ENCODE measurements around the gene RRBP1. TPM values are rescaled to one million over a fixed set of nuclear protein-coding genes. Genes with fewer than 3 reads are reported as not detected.
A peak's percentile ranks its signal among the peaks of the same experiment; 100 is the strongest.
"Not testable (repeated sequence)": the region's sequence is repeated elsewhere in the genome, so short reads cannot be mapped to it uniquely, and the experiment has no call there.

Gene RRBP1
- total and polyA plus RNA-seq, 4 experiments from 2014 or later: 0.63 to 33.7 (median 21.0) TPM

DNA sequence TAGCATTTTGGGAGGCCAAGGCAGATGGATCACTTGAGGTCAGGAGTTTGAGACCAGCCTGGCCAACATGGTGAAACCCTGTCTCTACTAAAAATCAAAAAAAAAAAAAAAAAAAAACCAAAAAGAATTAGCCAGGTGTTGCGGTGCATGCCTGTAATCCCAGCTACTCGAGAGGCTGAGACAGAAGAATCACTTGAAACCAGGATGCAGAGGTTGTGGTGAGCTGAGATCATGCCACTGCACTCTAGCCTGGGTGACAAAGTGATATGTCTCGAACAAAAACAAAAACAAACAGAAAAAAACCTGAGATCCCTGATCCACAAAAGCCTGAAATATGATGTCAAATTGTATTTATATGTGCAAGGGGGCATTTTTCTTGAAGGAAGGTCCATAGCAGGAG is 25.9 kb upstream of the RRBP1 start:
- H3K4me3 ChIP-seq (ENCODE audit: low read length in 2 of 2); H3K4me3 Mint-ChIP-seq; H3K27me3 Mint-ChIP-seq; H3K4me1 ChIP-seq (ENCODE audit: insufficient read depth, low read length); intact Hi-C loops (cut with micrococcal nuclease); H3K27me3 ChIP-seq (ENCODE audit: insufficient read depth, low read length); H3K36me3 Mint-ChIP-seq; POLR2A ChIA-PET (ENCODE audit: partially characterized antibody); H3K27ac Mint-ChIP-seq; DNase-seq; H3K27ac ChIP-seq (ENCODE audit: low read depth, low read length); H3K36me3 ChIP-seq (ENCODE audit: insufficient read depth, low read length); H3K9me3 ChIP-seq (ENCODE audit: control insufficient read depth in 1 of 2, low read length in 2 of 2); H3K4me1 Mint-ChIP-seq; CTCF ChIA-PET (ENCODE audit: partially characterized antibody); H3K9me3 Mint-ChIP-seq: not testable (repeated sequence)

DNA sequence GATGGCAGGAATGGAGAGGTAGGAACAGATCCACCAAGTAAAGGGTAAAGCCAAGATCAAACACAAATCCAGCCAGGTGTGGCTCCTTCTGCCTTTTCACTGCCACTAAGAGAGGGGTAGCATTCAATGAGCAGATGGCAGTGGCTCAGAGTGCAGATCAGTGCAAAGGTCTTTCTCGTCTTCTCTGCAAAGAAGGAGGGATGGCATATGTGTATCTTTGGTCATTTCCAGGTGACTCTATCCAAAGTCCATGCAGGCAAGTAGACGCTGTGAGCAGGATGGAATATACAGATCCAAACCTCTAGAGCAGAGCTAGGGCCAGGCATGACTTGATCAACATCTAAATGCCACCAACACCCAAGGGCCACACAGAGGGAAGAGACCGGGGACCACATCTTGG is 24.6 kb upstream of the RRBP1 start:
- CTCF ChIA-PET (ENCODE audit: partially characterized antibody): interaction anchor here (1.5 kb wide), 1 partner anchor 24 kb away, joined by 4 read pairs; the partner anchor contains the start of gene RRBP1
- Mint-ChIP-seq H3K36me3 (no peaks in the 10 kb centered on the region), H3K27ac (no peak overlapping the region), H3K4me1 (no peaks in the 10 kb centered on the region), H3K4me3 (no peak overlapping the region), H3K9me3 (no peaks in the 10 kb centered on the region), H3K27me3 (peaks cover 0 to 2% of the 10 kb centered on the region in 2 donors)
- POLR2A ChIA-PET (ENCODE audit: partially characterized antibody): no interaction called here
- Histone ChIP-seq H3K4me3 (ENCODE audit: low read length in 2 of 2) (no peak overlapping the region), H3K9me3 (ENCODE audit: control insufficient read depth in 1 of 2, low read length in 2 of 2) (no peaks in the 10 kb centered on the region), H3K36me3 (ENCODE audit: insufficient read depth, low read length) (no peaks in the 10 kb centered on the region), H3K27ac (ENCODE audit: low read depth, low read length) (no peak overlapping the region), H3K27me3 (ENCODE audit: insufficient read depth, low read length) (no peaks in the 10 kb centered on the region), H3K4me1 (ENCODE audit: insufficient read depth, low read length) (no peaks in the 10 kb centered on the region)
- intact Hi-C loops (cut with micrococcal nuclease): no loop called here
- DNase-seq: no peak

DNA sequence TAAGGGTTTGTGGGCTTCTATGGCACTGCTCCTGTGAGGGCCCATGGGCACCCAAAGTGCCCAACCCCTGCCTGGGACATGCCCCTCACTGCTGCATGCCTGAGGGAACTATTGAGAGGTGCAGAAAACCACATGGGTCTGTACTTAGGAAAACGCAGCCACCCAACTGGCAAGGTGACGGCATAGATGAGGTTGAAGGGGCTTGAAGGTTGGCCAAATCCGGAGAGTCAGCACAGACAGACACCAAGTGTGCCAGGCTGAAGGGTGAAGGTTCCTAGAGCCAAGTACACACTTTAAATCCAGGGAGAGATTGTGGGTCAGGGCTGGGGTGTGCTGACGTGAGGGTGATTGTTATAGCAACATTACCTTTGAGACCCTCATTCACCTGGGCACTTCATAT is 23.9 kb upstream of the RRBP1 start:
- H3K4me3 Mint-ChIP-seq: no peak overlapping the region

DNA sequence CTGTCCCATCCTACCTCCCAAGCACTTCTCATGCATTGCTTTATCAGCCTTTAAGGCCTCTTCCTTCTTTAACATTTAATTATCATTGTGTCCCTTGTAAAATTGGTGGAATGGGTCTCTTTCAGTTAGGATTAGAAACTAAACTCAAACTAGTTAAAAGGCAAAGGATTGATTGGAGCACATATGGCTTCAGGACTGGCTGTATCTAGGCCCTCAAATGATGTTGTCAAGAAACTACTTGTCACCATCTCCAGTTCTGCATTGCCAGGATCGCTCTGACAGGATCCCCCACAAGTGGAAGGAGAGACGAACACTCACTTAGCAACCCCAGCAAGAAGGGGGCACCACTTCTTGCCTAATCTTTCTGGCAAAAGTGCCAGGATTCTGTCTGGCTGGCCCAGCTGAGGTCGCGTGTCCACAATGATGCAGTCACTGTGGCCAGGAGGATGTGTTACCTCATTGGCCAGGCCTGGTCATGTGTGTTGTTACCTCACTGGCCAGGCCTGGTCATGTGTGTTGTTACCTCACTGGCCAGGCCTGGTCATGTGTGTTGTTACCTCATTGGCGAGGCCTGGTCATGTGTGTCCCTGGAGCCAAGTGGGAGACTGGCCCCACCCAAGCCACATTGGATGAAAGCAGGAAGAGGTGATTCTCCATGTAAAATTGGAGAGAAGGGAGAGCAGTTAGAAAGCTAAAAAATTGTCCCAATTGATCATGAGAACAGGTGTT is 22.7 kb upstream of the RRBP1 start:
- Histone ChIP-seq H3K27me3 (ENCODE audit: insufficient read depth, low read length) (no peaks in the 10 kb centered on the region), H3K36me3 (ENCODE audit: insufficient read depth, low read length) (no peaks in the 10 kb centered on the region), H3K9me3 (ENCODE audit: control insufficient read depth in 1 of 2, low read length in 2 of 2) (no peaks in the 10 kb centered on the region), H3K4me1 (ENCODE audit: insufficient read depth, low read length) (no peaks in the 10 kb centered on the region), H3K27ac (ENCODE audit: low read depth, low read length) (no peak overlapping the region), H3K4me3 (ENCODE audit: low read length in 2 of 2) (no peak overlapping the region)
- ChIA-PET CTCF (ENCODE audit: partially characterized antibody) (no interaction called here), POLR2A (ENCODE audit: partially characterized antibody) (no interaction called here)
- H3K36me3 Mint-ChIP-seq: no peaks in the 10 kb centered on the region
- peaks cover 0 to 2% of the 10 kb centered on the region in 2 donors for H3K27me3 Mint-ChIP-seq
- no peaks in the 10 kb centered on the region for H3K9me3 Mint-ChIP-seq
- no peaks in the 10 kb centered on the region for H3K4me1 Mint-ChIP-seq
- no peak for DNase-seq
- intact Hi-C loops (cut with micrococcal nuclease): no loop called here
- H3K27ac Mint-ChIP-seq: no peak overlapping the region
- peak overlapping the region in 1 of 8 donors; percentile 30 for H3K4me3 Mint-ChIP-seq

More for the DNA sequence above, 23.9 kb upstream of the RRBP1 start:
- Mint-ChIP-seq H3K4me1 (no peaks in the 10 kb centered on the region), H3K9me3 (no peaks in the 10 kb centered on the region), H3K36me3 (no peaks in the 10 kb centered on the region), H3K27ac (no peak overlapping the region), H3K27me3 (peaks cover 0 to 2% of the 10 kb centered on the region in 2 donors)
- H3K4me1 ChIP-seq (ENCODE audit: insufficient read depth, low read length): no peaks in the 10 kb centered on the region
- intact Hi-C loops (cut with micrococcal nuclease): no loop called here
- ChIA-PET POLR2A (ENCODE audit: partially characterized antibody) (no interaction called here), CTCF (ENCODE audit: partially characterized antibody) (interaction anchor here (1.5 kb wide), 1 partner anchor 23 kb away, joined by 4 read pairs; the partner anchor contains the start of gene RRBP1)
- DNase-seq: no peak
- H3K9me3 ChIP-seq (ENCODE audit: control insufficient read depth in 1 of 2, low read length in 2 of 2): no peaks in the 10 kb centered on the region
- no peak overlapping the region for H3K4me3 ChIP-seq (ENCODE audit: low read length in 2 of 2)
- H3K36me3 ChIP-seq (ENCODE audit: insufficient read depth, low read length): no peaks in the 10 kb centered on the region
- H3K27me3 ChIP-seq (ENCODE audit: insufficient read depth, low read length): no peaks in the 10 kb centered on the region
- no peak overlapping the region for H3K27ac ChIP-seq (ENCODE audit: low read depth, low read length)

DNA sequence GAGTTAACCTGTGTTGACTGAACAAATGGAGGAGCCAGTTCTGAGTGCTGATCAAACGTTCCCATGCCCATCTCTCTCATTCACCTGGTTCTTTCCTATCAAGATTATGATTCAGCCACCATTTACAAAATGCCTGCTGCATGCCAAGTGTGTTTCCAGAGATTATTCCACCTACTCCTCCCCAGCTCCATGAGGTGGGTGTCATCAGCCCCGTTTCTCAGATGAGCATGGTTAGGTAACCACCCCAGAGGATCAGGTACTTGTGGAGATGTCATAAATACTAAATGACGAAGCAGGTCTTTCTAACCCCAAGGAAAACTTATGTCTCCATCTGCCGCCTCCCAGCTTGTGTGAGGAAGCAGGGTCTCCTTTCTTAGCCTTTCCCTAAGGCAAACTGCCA is 19.8 kb upstream of the RRBP1 start:
- Mint-ChIP-seq H3K36me3 (no peaks in the 10 kb centered on the region), H3K27ac (peak overlapping the region in 1 of 7 donors; percentile 30), H3K4me1 (no peaks in the 10 kb centered on the region), H3K4me3 (no peak overlapping the region), H3K27me3 (no peaks in the 10 kb centered on the region), H3K9me3 (no peaks in the 10 kb centered on the region)
- Histone ChIP-seq H3K36me3 (ENCODE audit: insufficient read depth, low read length) (no peaks in the 10 kb centered on the region), H3K4me3 (ENCODE audit: low read length in 2 of 2) (no peak overlapping the region), H3K27me3 (ENCODE audit: insufficient read depth, low read length) (no peaks in the 10 kb centered on the region), H3K9me3 (ENCODE audit: control insufficient read depth in 1 of 2, low read length in 2 of 2) (no peaks in the 10 kb centered on the region), H3K4me1 (ENCODE audit: insufficient read depth, low read length) (no peaks in the 10 kb centered on the region), H3K27ac (ENCODE audit: low read depth, low read length) (no peak overlapping the region)
- POLR2A ChIA-PET (ENCODE audit: partially characterized antibody): no interaction called here
- intact Hi-C loops (cut with micrococcal nuclease): no loop called here
- DNase-seq: no peak
- CTCF ChIA-PET (ENCODE audit: partially characterized antibody): interaction anchor here (1.2 kb wide), 1 partner anchor 19 kb away, joined by 4 read pairs; the partner anchor contains the start of gene RRBP1

DNA sequence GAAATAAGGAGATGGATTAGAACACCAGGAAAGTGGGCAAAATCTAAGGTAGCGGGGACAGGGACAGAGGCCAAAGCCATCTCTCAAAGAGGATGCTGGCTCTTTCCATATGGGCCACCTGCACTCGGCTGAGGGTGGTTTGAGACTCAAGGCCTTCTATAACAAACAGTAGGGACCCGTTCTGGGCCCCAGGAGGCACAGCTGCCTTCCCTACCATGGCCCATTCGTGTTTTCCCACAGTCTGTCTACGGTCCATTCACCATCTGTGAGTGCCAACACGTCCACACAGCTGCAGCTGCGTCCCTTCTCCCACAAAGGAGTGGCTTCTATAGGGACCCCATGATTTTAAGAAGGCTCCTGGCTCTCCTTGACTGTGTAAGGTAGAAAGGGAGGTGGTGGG is 18.6 kb upstream of the RRBP1 start:
- POLR2A ChIA-PET (ENCODE audit: partially characterized antibody): no interaction called here
- H3K9me3 ChIP-seq (ENCODE audit: control insufficient read depth in 1 of 2, low read length in 2 of 2): no peaks in the 10 kb centered on the region

DNA sequence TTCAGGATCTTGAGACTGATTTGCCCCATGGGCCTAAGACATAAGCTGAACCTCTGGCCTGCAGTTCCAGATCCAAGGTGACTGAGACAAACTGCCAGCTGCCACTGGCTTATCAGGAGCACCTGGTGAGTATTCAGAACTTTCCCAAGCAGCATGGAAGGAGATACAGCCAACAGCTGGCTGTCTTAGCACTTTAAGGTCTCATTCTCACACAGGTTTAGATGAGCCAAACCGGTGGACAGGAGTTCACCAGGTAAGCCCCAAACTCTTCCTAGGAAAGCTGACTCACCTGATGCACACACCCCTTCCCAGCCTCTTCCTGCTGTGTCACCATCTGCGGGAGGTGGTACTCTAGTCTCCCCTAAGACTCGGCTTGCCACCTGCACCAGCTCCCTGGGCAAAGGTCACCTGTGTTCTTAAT is 17.9 kb upstream of the RRBP1 start, which contains the start of gene BANF2:
Gene BANF2 (plus strand): TSS at position 36 of the 421 bp plus-strand sequence. CDS start 25,060 bp downstream, outside the sequence.
- Mint-ChIP-seq H3K36me3 (no peaks in the 10 kb centered on the region), H3K27me3 (peaks cover 2 to 3% of the 10 kb centered on the region in 2 donors), H3K27ac (peak within 1 kb of the TSS in 1 of 7 donors; percentile 36), H3K4me3 (no peak within 1 kb of the TSS), H3K9me3 (peaks cover 0 to 3% (median 0%) of the 10 kb centered on the region in 8 donors), H3K4me1 (no peaks in the 10 kb centered on the region)
- H3K36me3 ChIP-seq (ENCODE audit: insufficient read depth, low read length): no peaks in the 10 kb centered on the region
- no peak within 1 kb of the TSS for H3K27ac ChIP-seq (ENCODE audit: low read depth, low read length)
- no peak within 1 kb of the TSS for H3K4me3 ChIP-seq (ENCODE audit: low read length in 2 of 2)
- H3K4me1 ChIP-seq (ENCODE audit: insufficient read depth, low read length): no peaks in the 10 kb centered on the region
- intact Hi-C loops (cut with micrococcal nuclease): no loop called here
- ChIA-PET POLR2A (ENCODE audit: partially characterized antibody) (no interaction called here), CTCF (ENCODE audit: partially characterized antibody) (interaction anchor here (2.4 kb wide), 1 partner anchor 18 kb away, joined by 9 read pairs; the partner anchor contains the start of gene RRBP1)
- DNase-seq: no peak
- no peaks in the 10 kb centered on the region for H3K27me3 ChIP-seq (ENCODE audit: insufficient read depth, low read length)
- H3K9me3 ChIP-seq (ENCODE audit: control insufficient read depth in 1 of 2, low read length in 2 of 2): no peaks in the 10 kb centered on the region

More for the DNA sequence above, 18.6 kb upstream of the RRBP1 start:
- H3K4me1 ChIP-seq (ENCODE audit: insufficient read depth, low read length): no peaks in the 10 kb centered on the region
- Mint-ChIP-seq H3K9me3 (peaks cover 0 to 2% (median 0%) of the 10 kb centered on the region in 8 donors), H3K27ac (peak overlapping the region in 1 of 7 donors; percentile 36), H3K27me3 (peaks cover 1% of the 10 kb centered on the region in 2 donors), H3K4me3 (no peak overlapping the region), H3K4me1 (no peaks in the 10 kb centered on the region), H3K36me3 (no peaks in the 10 kb centered on the region)
- CTCF ChIA-PET (ENCODE audit: partially characterized antibody): interaction anchor here (2.4 kb wide), 1 partner anchor 18 kb away, joined by 9 read pairs; the partner anchor contains the start of gene RRBP1
- H3K4me3 ChIP-seq (ENCODE audit: low read length in 2 of 2): no peak overlapping the region
- intact Hi-C loops (cut with micrococcal nuclease): no loop called here
- no peak for DNase-seq
- H3K27ac ChIP-seq (ENCODE audit: low read depth, low read length): no peak overlapping the region
- H3K36me3 ChIP-seq (ENCODE audit: insufficient read depth, low read length): no peaks in the 10 kb centered on the region
- H3K27me3 ChIP-seq (ENCODE audit: insufficient read depth, low read length): no peaks in the 10 kb centered on the region

Measured in CD4-positive, alpha-beta memory T cell (primary cell).